SKM-1 treated with dmso at 0.1 percent for 144 hours (cell line): ENCODE measurements around the gene SPEM3.

Experiments
- DNase-seq: peaks from one replicate; lab custom pipeline; 2025; ENCODE audit not compliant: unreplicated experiment; lab: John Stamatoyannopoulos, UW

The SPEM3 gene

DNA sequence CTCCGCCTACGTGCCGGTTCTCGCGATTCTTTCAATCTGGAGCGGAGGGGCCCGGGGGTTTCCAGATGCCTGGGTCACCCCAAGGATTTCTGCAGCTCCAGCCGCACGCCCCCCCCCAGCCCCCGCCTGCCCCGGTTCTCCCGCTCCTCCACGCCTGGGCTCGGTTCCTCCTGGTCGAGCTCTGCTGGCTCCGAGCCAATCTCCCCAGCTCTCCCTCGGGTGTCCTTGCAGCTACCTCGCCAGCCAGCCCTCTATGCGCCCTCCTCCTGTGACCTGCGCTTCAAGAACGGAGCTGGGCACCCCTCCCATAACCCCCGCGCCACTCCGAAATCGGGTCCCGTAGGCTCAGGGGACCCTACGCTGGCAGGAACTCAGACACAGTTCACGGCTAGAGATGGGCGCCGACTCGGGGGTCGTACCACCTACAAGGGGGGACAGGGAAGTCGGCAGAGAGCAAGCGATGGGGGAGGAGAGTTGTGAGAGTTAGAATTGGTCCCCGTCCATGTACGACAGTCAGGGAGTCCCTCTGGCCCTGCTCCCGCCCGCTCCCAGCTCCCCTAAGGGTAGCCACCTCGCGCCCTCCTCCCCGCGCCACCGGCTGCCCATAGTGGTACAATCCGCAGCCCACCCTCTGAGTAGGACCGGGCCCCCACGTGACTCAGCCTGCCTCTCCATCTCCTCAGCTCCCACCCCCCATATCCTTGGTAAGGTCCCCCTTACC, 11.6 kb downstream of the SPEM3 start:
- no peak for DNase-seq

DNA sequence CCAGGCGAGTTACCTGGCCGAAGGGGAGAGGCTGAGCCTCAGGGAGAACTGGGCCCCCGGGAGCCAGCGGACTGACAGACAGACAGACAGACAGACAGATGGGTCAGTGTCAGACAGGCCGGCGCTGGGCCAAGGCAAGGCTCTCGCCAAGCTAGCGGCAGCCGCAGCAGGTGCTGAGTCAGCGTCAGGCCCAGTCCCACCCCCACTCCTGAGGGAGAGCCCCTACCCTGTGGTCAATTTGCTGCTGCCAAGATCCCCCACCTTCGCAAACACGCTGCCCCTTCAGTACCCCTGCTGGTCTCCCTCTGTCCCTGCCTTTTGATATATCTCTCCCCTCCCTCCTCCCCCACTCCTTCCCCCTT, 12.2 kb downstream of the SPEM3 start:
- no peak for DNase-seq

DNA sequence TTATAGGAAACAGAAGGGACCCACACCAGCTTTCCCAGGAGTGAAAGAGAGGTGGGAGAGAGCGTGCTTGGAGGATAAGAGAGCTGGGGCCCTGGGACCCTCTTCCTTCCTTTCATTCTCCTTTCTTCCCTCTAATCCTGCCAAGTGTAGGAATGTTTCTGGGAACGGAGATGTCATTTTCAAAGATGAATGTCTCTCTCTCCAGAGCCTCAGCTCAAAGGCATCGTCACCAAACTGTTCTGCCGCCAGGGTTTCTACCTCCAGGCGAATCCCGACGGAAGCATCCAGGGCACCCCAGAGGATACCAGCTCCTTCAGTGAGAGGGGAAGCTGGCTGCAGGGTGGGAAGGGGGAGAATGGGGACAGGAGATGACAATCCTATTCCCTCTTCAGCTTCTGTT, 12.6 kb downstream of the SPEM3 start:
- DNase-seq: no peak

DNA sequence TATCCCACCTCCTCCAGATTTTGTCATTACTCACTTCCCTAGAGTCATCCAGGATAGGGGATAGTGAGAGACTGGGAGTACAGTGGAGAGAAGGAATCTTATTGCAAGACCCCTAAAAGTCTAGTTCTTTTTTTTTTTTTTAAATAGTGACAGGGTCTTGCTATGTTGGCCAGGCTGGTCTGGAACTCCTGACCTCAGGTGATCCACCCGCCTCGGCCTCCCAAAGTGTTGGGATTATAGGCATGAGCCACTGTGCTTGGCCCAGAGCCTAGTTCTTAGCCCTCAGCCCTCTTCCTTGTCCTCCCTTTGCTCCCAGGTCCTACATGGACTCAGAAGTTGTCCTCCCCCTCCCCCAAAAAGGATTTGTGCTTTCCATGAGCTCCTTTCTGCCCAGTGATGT, 13.5 kb downstream of the SPEM3 start:
- no peak for DNase-seq

DNA sequence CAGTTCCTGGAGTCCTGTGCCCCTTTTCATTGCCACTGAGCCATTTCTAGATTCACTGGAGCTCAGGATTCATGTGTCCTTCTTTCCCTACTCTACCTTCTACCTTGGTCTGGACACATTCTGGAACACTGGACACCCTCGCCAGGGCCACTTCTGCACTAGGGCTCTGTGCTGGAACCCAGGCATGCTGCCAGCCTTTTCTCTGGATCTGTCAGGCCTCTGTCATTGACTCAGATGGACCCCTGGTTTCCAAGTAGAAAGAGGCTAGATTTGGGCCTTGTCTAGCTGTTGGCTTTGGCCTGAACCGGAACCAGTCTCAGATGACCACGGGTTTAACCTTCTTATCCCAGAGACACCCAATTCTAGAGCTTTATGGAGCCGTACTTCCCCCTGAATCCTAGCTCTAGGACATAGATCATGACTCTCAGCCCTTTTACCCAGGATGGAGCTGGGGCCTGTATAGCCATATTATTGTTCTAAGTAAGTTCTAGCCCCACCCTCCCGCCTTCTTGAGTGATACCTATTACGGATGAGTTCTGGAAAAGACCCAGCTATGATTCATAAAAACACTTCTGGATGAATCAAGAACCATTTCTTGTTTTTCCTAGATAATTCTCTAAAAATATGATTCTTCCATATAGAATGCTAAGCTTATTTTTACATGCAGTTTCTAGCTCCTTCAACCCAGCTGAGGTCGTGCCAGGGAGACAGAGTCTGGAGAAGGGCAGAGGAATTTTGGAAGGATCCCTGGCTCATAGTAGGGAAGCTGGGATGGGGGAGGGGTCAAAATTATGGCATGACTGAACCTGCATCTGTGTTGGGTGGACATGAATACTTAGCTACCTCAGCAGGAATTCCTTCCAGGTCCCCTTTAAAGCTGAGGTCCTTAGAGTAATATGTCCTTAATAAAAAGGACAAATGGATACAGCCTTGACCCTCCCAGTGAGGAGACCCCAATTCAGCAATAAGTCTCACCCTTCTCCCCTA, 15.1 kb downstream of the SPEM3 start:
- DNase-seq: no peak

DNA sequence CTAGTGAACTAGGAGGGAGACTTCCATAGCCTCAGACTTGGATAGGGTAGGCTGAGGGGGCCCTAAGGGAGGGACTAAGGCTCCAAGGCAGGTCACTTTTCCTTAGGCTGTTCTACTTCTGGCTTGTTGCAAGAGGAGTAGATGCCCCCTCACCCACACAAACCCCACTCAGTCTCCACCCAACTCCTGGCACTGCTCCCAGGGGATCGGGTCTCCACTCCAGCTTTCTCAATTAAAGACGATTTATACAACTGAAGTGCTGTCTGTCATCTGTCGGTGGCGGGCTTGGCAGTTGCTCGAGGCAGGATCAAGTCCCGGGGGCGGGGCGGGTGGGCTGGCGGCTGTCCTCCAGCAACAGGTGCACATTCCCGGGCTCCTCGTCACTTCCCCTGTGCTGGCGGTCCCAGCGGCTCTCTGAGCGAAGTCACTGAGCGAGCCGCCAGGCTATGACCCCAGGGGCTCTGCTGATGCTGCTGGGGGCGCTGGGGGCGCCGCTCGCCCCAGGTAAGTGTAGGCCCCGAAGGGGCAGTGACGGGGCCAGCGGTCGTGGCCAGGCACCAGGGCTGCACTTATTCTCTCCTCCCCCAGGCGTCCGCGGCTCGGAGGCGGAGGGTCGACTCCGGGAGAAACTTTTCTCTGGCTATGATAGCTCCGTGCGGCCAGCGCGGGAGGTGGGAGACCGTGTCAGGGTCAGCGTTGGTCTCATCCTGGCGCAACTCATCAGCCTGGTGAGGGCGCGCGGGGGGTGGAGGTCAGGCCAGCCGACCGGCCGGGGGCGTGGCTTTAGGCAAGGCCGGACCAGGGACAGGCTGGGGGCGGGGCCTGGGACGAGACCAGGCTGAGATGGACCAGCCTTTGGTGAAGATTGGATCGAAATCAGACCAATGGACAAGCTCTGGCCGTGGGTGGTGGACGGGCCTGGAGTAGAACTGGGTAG, 16.3 kb downstream of the SPEM3 start, which contains the start of gene CHRNB1:
TSS of gene CHRNB1 (plus strand) at position 380 of the 937 bp plus-strand sequence. CDS start at position 447, 67 bp downstream.
- no peak for DNase-seq

DNA sequence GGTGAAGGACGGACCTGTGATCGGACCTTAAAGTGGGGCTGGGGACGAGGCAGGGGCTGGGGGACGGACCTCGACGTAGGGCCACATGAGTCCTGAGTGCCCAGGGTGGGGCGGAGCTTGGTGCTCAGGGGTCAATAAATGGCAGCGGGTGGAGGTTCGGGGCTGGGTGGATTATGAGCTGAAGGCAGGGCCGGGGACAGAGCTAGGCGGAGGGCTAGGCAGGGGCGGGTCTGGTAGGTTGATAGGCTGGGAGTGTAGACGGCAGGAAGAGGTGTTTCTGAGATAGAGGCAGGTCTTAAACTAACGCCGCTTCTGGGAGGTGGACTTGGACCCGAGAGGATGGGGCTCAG, 16.9 kb downstream of the SPEM3 start:
- DNase-seq: no peak

DNA sequence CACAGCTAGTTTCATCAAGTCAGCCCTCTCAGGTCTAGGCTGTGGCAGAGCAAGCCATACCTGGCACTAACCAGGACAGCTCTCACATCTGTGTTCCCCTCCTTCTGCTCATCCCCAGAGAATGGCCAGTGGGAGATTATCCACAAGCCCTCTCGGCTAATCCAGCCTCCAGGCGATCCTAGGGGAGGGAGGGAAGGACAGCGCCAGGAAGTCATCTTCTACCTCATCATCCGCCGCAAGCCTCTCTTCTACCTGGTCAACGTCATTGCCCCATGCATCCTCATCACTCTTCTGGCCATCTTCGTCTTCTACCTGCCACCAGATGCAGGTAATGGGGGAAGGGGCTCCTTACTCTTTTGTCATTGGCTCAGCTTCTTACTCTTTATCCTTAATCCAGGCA, 19.8 kb downstream of the SPEM3 start:
- no peak for DNase-seq

DNA sequence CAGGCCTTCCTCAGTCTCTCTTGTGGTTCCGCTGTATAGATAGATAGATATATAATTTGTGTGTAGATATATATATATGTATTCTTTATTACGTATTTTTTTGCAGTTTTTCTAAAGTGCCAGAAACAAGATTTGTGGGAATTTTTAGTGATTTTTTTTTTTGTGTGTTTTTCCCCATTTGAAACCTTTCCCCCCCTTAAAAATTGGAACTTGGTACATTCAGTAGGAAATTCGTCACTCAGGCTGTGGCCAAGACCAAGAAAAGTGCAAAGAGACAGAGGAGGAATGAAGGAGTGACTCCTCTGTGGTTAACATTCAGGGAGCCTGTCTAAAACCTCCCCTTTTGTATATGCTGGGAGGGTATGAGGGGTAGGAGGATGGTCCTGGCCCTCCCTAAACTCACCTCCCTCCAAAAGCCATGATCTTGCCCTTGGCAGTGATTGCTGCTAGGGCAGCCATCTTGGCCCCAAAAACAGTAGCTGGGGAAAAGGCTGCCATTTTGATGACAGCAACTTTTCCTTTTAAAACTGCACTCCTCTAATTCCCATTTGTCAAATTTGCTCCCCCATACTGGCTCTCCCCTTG, 31.4 kb downstream of the SPEM3 start:
- no peak for DNase-seq

DNA sequence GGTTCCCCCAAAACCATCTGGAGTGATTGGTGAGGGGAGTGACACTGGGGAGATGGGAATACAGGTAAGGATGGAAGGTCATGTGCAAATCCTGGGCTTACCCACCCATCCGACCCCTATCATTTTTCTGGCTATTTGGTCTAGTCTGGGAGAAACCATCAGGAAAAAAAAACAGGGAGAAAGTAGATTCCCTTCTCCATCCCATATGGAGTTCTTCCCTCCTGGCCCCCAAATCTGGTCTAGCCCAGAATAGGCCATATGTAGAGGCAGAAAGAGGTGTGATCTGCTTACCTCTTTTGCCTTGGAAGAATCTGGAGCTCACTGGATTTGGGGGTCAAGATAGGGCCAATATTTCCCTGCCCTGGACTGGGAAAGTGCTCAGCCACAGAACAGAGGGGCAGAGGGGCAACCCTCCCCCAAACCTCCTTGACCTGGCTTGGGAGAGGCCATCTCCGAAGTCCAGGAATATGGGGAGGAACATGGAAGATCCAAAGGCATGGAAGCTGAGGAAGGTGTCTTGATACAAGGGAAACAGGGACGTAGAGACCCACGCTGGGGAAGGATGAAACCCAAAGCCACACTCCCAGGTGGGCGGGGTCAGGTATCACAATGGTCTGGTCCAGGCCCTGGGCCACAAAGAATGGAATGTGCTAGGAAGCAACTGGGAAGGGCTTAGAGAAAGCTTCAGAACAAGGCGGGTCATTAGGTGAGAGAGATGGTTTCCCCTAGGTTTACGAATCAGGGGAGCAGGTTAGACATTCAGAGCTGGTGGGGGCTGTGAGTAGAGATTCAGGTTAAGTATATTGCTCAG, 32.4 kb downstream of the SPEM3 start:
- no peak for DNase-seq

DNA sequence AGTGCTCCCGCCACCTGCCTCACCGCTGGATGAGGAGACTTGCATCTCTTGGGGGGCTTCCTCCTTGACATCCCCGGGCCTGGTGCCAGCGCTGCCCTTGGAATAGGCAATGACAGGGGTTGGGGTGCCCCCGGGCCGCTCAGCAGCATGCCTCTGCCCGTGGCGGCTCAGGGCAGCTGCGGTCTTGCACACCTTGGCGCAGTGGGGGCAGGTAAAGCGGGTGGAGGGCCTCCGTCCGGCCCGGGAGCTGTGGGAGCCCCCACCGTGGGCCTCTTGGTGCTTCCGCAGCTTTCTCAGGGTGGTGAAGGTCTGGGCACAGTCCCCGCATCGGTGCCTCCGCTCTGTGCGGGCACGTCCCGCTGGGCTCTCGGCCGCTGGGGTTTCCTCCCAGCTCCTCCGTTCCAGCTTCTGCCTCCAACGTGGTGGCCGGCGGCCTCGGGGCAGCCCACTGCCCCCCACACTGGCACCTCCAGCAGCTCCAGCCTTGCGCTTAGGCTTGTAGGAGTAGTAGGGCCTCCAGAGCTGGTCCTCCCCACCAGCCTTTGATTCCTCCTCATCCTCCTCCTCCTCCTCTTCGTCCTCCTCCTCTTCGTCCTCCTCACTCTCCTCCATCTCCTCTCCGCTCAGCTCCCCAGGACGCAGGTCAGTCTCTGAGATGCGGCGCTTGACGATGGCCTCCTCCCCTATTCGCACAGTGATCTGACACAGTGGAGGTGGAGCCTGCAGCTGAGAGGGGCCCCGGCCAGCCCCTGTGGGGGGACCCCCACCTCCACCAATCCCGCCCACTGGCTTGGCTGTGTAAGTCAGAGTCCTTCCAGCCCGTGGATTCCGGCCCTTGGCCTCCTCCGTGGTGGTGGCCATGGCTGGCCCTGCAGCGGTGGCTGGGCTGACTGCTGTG, 34.1 kb downstream of the SPEM3 start:
- no peak for DNase-seq

DNA sequence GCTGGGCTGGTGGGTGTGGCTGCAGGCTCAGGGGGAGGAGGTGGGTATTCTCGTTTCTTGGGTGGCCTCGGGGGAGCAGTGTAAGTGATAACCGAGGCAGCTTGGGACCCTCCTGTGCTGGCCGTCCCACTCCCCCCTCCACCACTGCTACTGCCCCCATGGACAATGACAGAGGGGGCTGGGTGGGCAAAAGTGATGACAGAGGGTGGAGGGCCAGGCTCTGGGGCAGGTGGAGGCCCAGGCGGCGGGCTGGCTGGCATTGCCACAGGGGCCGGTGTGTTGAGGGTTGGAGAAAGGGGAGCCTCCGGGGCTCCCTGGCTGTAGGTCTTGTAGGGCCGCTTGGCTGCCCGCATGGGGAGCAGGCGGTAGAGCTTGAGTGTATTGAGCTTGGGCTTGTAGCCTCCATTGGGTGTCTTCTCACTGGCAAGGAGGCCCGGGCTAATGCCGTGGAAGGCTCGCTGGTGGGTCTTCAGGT, 34.8 kb downstream of the SPEM3 start:
- no peak for DNase-seq

DNA sequence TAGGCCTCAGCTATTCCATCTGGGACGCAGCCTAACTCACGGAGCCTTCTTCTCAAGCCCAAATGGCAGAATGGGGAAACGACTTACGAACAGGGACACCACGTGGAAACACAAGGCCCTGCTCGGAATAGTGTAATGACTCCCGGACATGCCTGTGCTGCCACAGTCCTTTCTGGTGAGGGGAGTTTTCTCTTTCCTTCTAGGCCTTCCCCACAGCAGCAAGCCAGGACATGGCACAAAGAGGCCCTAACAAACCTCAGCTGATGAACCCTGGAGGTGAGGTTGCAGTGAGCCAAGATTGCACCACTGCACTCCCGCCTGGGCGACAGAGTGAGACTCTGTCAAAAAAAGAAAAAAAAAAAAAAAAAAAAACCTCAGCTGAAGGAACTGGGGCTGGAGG, 35.4 kb downstream of the SPEM3 start:
- no peak for DNase-seq

DNA sequence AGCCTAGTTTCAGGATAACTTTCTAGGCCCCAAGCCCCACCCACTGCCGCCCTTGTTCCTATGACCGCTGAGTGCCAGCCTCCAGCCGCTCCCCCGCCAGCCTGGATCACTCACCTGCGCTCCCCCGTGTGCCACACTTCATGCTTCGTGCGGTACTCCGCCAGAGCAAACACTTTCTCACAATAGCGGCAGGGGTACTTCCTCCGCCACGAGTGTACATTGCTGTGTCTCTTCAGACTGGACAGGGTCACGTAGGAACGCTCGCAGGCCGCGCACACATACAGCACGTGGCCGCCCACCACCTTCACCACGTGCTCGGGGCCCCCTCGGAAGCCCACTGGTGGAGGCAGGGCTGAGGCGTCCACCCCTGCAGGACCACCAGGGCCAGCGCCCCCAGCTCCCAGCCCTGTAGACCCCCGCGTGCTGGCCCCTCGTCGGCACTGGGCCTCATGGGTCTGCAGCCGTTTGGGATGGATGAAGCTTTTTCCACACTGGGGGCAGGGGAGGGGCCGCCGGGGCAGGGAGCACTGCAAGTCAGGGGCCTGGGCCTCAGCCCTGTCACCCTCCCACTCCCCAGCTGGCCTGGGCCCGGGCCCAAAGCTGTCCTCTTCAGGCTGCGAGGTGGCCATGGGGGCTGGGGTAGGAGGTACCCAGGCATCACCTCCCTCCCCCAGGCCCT, 37.1 kb downstream of the SPEM3 start:
- no peak for DNase-seq

DNA sequence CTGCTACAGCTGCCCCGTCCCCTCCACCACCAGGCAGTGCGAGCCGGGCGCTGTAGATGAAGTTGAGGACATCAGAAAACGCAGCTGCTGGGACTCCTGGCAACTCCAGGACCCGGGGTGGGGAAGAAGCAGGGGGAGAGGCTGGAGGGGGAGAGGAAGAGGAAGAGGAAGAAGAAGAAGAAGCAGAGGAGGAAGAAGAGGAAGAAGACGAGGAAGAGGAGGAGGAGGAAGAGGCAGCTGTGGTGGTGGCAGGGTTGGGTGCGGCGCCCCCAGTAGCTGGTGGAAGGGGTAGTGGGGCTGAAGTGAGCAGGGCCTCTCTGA, 37.6 kb downstream of the SPEM3 start:
- no peak for DNase-seq

DNA sequence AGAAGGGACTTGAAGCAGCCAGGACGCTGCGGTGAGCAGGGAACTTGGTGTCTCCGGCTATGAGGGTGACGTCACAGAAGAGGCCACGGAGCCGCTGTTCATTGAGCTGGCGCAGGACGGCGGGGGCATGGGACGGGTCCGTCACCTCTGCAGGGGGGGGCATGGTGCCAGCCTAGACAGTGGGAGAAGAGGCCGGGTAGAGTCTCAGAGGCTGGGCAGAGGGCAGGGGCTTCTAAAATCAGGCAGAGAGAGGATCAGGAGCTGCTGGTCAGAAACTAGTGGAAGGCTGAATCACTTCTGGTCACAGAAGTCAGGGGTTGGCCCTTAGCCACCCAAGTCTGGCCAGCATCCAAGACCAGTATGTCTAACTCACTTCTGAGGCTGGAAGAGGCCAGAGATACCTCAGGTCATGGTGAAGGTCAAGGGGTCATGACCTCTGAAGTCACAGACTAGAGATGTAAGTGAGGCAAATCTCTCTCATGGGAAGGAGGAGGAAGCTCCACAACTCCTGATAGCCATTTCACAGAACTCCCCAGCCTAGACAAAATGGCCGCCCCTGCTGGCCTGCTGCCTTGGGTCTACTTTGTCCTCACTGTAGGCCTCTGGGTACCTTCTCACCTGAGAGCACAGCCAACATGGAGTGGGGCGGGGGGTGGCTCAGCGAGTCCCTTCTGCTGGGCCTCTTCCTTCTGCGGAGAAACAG, 38.1 kb downstream of the SPEM3 start:
- DNase-seq: no peak

DNA sequence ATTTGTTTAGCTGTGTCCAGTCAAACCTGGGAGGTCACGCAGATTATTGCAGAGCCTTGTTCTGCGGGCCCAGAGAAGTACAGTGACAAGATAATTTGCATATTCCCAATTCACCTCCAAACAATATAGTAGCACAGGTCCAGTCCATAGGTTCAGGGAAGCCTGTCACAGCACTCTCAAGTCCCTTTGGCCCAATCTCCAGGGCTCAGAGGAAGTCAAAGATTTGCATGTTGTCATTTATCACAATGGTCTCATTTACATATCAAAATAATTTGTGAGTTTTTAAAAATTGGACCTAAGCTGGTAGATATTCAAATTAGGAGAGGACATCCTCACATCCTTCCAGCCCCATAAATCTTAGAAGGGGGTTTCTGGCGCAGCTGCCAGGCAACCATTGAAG, 38.8 kb downstream of the SPEM3 start:
- DNase-seq: no peak

DNA sequence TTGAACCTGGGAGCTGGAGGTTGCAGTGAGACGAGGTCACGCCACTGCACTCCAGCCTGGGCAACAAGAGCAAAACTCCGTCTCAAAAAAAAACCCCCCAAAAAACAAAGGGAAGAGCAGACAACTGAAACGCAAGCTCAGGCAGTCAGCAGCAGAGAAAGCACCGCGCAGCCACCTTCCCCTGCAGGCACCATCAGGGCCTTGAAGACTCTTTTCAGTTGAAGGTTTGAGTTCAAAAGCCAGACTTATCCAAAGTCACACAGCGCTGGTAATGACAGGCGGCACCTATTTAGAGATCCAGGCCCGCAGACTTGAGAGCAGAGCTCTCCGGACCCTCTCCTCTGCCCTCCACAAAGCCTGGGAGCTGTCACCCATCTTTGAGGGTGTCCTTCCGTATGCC, 39.6 kb downstream of the SPEM3 start:
- DNase-seq: no peak
